Hepatocyte (in vitro differentiated cells): ENCODE measurements around the gene EPC2.

Experiments used
- CTCF ChIP-seq: fragments of 200-600 bp; sonication (generic); IDR thresholded peaks from 2 replicates; pipeline ENCODE4 v1.5.1; 2016; ENCODE audit warnings: antibody characterized with exemption, mild to moderate bottlenecking; ENCODE audit not compliant: poor library complexity
- EZH2 ChIP-seq: fragments of 200-600 bp; sonication (generic); IDR thresholded peaks from 2 replicates; pipeline ENCODE4 v1.6.1; 2016; ENCODE audit warnings: antibody characterized with exemption, mild to moderate bottlenecking, borderline replicate concordance
- EZH2phosphoT487 ChIP-seq: fragments of 200-600 bp; sonication (generic); IDR thresholded peaks from one replicate; pipeline ENCODE4 v1.6.1; 2018; ENCODE audit warnings: antibody characterized with exemption, mild to moderate bottlenecking, low read depth, moderate library complexity; ENCODE audit not compliant: unreplicated experiment, severe bottlenecking

- TF ChIP-seq CTCF (no peak), EZH2 (no peak), EZH2phosphoT487 (no peak)
Observed at GRCh38 chr2:148754864-148755263, 110.3 kb downstream of the EPC2 start.
